Right ventricle myocardium inferior (tissue), 1 donor: Measurements from ENCODE around the gene GLTP. TPM values are rescaled to one million over a fixed set of nuclear protein-coding genes. Genes with fewer than 3 reads are reported as not detected.
A peak's percentile ranks its signal among the peaks of the same experiment; 100 is the strongest.
"Not testable (repeated sequence)": the region's sequence is repeated elsewhere in the genome, so short reads cannot be mapped to it uniquely, and the experiment has no call there.

ENCODE experiments used
- ATAC-seq: fragments of 200-7000 bp; cut with Tn5 transposase; one replicate; pipeline ENCODE4 v1.9.1; 2020; ENCODE audit warnings: mild to moderate bottlenecking, moderate library complexity
- DNase-seq: peaks from one replicate; pipeline ENCODE4 v3.0.0; 2021; ENCODE audit errors: missing footprints
- intact Hi-C: fragments of 100-400 bp; cut with DNase I; formaldehyde crosslinking; loops from one replicate; pipeline ENCODE4 v1.11.0; 2022
- total RNA-seq: library from RNA; stranded (reverse); fragmentation: NEBNext Ultra II Directional; extraction: Animal tissue kit (Norgen Biotek cat#: 25700); gene quantifications from one replicate; pipeline ENCODE4 v1.2.1, GENCODE V29; 2021
- donor health status: DM: no; HTN: yes; CAD: no; lungs with severe emphysema.

Gene GLTP
- total RNA-seq, 1 donor from 2014 or later: 23.3 TPM

- intact Hi-C loops: no loop called here
- no peak for ATAC-seq
- DNase-seq: no peak
Observed at GRCh38 chr12:109858764-109859163, 21.6 kb downstream of the GLTP start.

- no peak for ATAC-seq
- no peak for DNase-seq
- intact Hi-C loops: no loop called here
Observed at GRCh38 chr12:109857715-109858114, 22.6 kb downstream of the GLTP start.

- ATAC-seq (no peak), DNase-seq (no peak)
- intact Hi-C loops: no loop called here
Observed at GRCh38 chr12:109855377-109855776, 25.0 kb downstream of the GLTP start.

GRCh38 chr12:109850518-109850917 is 29.8 kb downstream of the GLTP start:
- DNase-seq, ATAC-seq, intact Hi-C loops: not testable (repeated sequence)

GRCh38 chr12:109847142-109847735 is 33.1 kb downstream of the GLTP start:
- intact Hi-C loops: no loop called here
- DNase-seq (no peak), ATAC-seq (no peak)

GRCh38 chr12:109845824-109846205 is 34.5 kb downstream of the GLTP start:
- ATAC-seq (no peak), DNase-seq (no peak)
- intact Hi-C loops: loop anchor here (1.0 kb wide), 2 partner anchors 41 to 329 kb away; no protein-coding TSS in a partner anchor

- peak; percentile 96 for DNase-seq
- peak; percentile 95 for ATAC-seq
- intact Hi-C loops: loop anchor here (1.0 kb wide), 2 partner anchors 40 to 328 kb away; no protein-coding TSS in a partner anchor
Observed at GRCh38 chr12:109844983-109845823, 35.1 kb downstream of the GLTP start.

- no peak for DNase-seq
- no peak for ATAC-seq
- intact Hi-C loops: no loop called here
Observed at GRCh38 chr12:109844091-109844490, 36.2 kb downstream of the GLTP start.

GRCh38 chr12:109842021-109842420 is 38.3 kb downstream of the GLTP start:
- DNase-seq (no peak), ATAC-seq (no peak)
- intact Hi-C loops: no loop called here

GRCh38 chr12:109841356-109841755 is 39.0 kb downstream of the GLTP start:
- DNase-seq: no peak
- no peak for ATAC-seq
- intact Hi-C loops: no loop called here

GRCh38 chr12:109840305-109841074 is 39.9 kb downstream of the GLTP start:
- intact Hi-C loops: no loop called here
- DNase-seq: no peak
- ATAC-seq: no peak

- intact Hi-C loops: no loop called here
- ATAC-seq (no peak), DNase-seq (no peak)
Observed at GRCh38 chr12:109839444-109839843, 40.9 kb downstream of the GLTP start.

GRCh38 chr12:109836916-109837315 is 43.4 kb downstream of the GLTP start:
- DNase-seq: no peak

GRCh38 chr12:109835827-109836226 is 44.5 kb downstream of the GLTP start:
- peak; percentile 40 for DNase-seq
- ATAC-seq: no peak
- intact Hi-C loops: no loop called here

More at GRCh38 chr12:109836916-109837315, 43.4 kb downstream of the GLTP start:
- ATAC-seq: no peak
- intact Hi-C loops: no loop called here

- intact Hi-C loops: no loop called here
- DNase-seq (peak; percentile 11), ATAC-seq (peak; percentile 71)
Observed at GRCh38 chr12:109833307-109834189, 46.8 kb downstream of the GLTP start, which contains the start of gene TRPV4. TRPV4 (minus strand) TSS chr12:109833398; CDS start chr12:109814796, 18,602 bp downstream.

GRCh38 chr12:109832541-109833306 is 47.6 kb downstream of the GLTP start:
- intact Hi-C loops: no loop called here
- ATAC-seq: no peak
- DNase-seq: peak; percentile 65

- no peak for ATAC-seq
- DNase-seq: no peak
- intact Hi-C loops: no loop called here
Observed at GRCh38 chr12:109831929-109832328, 48.4 kb downstream of the GLTP start.

GRCh38 chr12:109831365-109831764 is 49.0 kb downstream of the GLTP start:
- intact Hi-C loops: no loop called here
- DNase-seq (peak; percentile 9), ATAC-seq (no peak)
